ENCODE results near the gene ZNF664.

Gene ZNF664

GRCh38 chr12:124015494-124016461, 42.8 kb downstream of the ZNF664 start:
- DNase-seq: no peak

- DNase-seq: no peak
Observed at GRCh38 chr12:124017064-124017463, 44.0 kb downstream of the ZNF664 start.

GRCh38 chr12:124018539-124018938, 45.5 kb downstream of the ZNF664 start:
- no peak for DNase-seq

- DNase-seq: no peak
Observed at GRCh38 chr12:124019115-124019514, 46.1 kb downstream of the ZNF664 start.

GRCh38 chr12:124020514-124020949, 47.5 kb downstream of the ZNF664 start:
- no peak for DNase-seq

GRCh38 chr12:124021007-124021406, 48.0 kb downstream of the ZNF664 start:
- DNase-seq: no peak

- no peak for DNase-seq
Observed at GRCh38 chr12:124022161-124022560, 49.1 kb downstream of the ZNF664 start.

GRCh38 chr12:124024263-124024678, 51.3 kb downstream of the ZNF664 start:
- DNase-seq: no peak

- no peak for DNase-seq
Observed at GRCh38 chr12:124024776-124025175, 51.8 kb downstream of the ZNF664 start.

GRCh38 chr12:124025661-124026060, 52.6 kb downstream of the ZNF664 start:
- no peak for DNase-seq

GRCh38 chr12:124026755-124027745, 54.0 kb downstream of the ZNF664 start:
- DNase-seq: no peak

GRCh38 chr12:124027753-124028554, 54.9 kb downstream of the ZNF664 start:
- DNase-seq: no peak

- DNase-seq: no peak
Observed at GRCh38 chr12:124028555-124028925, 55.5 kb downstream of the ZNF664 start.

- no peak for DNase-seq
Observed at GRCh38 chr12:124030008-124030407, 57.0 kb downstream of the ZNF664 start.

- no peak for DNase-seq
Observed at GRCh38 chr12:124030510-124030909, 57.5 kb downstream of the ZNF664 start.

- DNase-seq: no peak
Observed at GRCh38 chr12:124031058-124031457, 58.0 kb downstream of the ZNF664 start.

- no peak for DNase-seq
Observed at GRCh38 chr12:124032265-124032886, 59.4 kb downstream of the ZNF664 start.

- DNase-seq: no peak
Observed at GRCh38 chr12:124033859-124034258, 60.8 kb downstream of the ZNF664 start.

- no peak for DNase-seq
Observed at GRCh38 chr12:124034297-124034696, 61.3 kb downstream of the ZNF664 start.

- no peak for DNase-seq
Observed at GRCh38 chr12:124035163-124035562, 62.1 kb downstream of the ZNF664 start.

GRCh38 chr12:124036171-124036598, 63.2 kb downstream of the ZNF664 start:
- DNase-seq: no peak

GRCh38 chr12:124036657-124037109, 63.7 kb downstream of the ZNF664 start:
- no peak for DNase-seq

Measured in SHP77 treated with DMSO at 0.1 percent for 48 hours (cell line).